ENCODE measurements around the gene MCC. TPM values are rescaled to one million over a fixed set of nuclear protein-coding genes. Genes with fewer than 3 reads are reported as not detected.

MCC gene
- total RNA-seq, 1 donor from 2014 or later, result 20.6 TPM

GRCh38 chr5:113378081-113378480 lies 110.2 kb downstream of the MCC start:
- TF ChIP-seq CTCF (IDR thresholded peaks at IDR 0.05), result no peak
- intact Hi-C loops (cut with DNase I), result no loop called here

GRCh38 chr5:113376640-113377039 lies 111.6 kb downstream of the MCC start:
- Histone ChIP-seq H3K4me3 (no peak overlapping the region), H3K36me3 (no peaks in the 10 kb centered on the region), H3K27ac (no peak overlapping the region), H3K27me3 (ENCODE audit: low read depth) (peaks cover 6% of the 10 kb centered on the region), H3K9me3 (no peaks in the 10 kb centered on the region), H3K4me1 (no peaks in the 10 kb centered on the region)
- no peak for DNase-seq
- intact Hi-C loops (cut with DNase I), result no loop called here
- no peak for TF ChIP-seq CTCF (IDR thresholded peaks at IDR 0.05)
- no peak for ATAC-seq

More at GRCh38 chr5:113378081-113378480, 110.2 kb downstream of the MCC start:
- H3K4me3 ChIP-seq, result no peak overlapping the region
- no peak for DNase-seq
- no peak overlapping the region for H3K27ac ChIP-seq
- H3K4me1 ChIP-seq, result no peaks in the 10 kb centered on the region
- H3K9me3 ChIP-seq, result no peaks in the 10 kb centered on the region
- ATAC-seq, result no peak
- H3K27me3 ChIP-seq (ENCODE audit: low read depth), result peaks cover 6% of the 10 kb centered on the region
- H3K36me3 ChIP-seq, result no peaks in the 10 kb centered on the region

DNA sequence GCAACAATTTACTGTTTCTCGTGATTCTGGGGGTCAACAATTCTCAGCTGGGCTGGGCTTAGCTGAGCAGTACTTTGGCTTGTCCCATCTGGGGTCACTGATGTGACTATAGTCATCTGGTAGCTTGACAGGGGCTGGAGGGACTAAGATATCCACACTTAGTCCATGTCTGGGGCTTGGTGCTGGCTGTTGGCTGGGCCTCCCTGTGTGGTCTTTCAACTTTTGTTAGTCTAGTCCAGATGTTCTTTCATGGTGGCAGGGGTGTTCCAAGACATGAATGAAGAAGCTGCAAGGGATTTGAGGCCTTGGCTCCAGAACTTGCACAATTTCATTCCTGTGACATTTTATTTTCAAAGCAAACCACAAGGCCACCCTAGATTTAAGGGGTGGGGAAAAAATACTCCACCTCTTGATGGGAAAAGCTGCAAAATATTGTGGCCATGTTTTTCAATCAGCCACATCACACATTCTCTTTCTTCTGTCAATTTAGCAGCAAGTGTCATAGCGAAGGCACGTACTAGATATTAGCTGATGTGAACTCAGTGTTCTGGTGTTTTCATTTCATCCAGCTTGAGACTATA lies 112.7 kb downstream of the MCC start:
- Histone ChIP-seq H3K27ac (no peak overlapping the region), H3K36me3 (no peaks in the 10 kb centered on the region), H3K4me1 (no peaks in the 10 kb centered on the region), H3K4me3 (no peak overlapping the region), H3K9me3 (no peaks in the 10 kb centered on the region), H3K27me3 (ENCODE audit: low read depth) (no peaks in the 10 kb centered on the region)
- DNase-seq, result no peak
- no peak for TF ChIP-seq CTCF (IDR thresholded peaks at IDR 0.05)
- no peak for ATAC-seq
- intact Hi-C loops (cut with DNase I), result no loop called here

DNA sequence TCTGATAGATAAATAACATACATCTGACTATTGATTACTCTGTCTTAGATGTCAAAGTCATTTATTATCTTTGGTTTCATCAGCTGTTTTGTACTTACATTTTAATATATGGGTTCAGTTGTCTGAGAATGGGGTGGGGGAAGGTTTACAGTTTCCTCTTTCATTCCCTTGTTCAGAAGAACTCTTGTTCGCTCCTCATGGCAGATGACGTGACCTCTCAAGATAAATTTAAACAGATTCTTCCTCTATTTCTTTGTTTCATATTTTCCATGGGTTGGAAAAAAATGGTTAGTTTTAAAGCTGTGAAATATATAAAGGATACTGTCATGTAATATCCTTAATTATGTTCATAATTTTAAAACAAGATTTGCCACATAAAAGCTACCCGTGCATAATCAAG lies 114.8 kb downstream of the MCC start:
- intact Hi-C loops (cut with DNase I), result no loop called here
- H3K36me3 ChIP-seq, result no peaks in the 10 kb centered on the region
- H3K4me1 ChIP-seq, result no peaks in the 10 kb centered on the region
- ATAC-seq (no peak), DNase-seq (no peak)
- no peak overlapping the region for H3K27ac ChIP-seq
- H3K27me3 ChIP-seq (ENCODE audit: low read depth), result no peaks in the 10 kb centered on the region
- H3K4me3 ChIP-seq, result no peak overlapping the region
- TF ChIP-seq CTCF (IDR thresholded peaks at IDR 0.05), result no peak
- no peaks in the 10 kb centered on the region for H3K9me3 ChIP-seq

DNA sequence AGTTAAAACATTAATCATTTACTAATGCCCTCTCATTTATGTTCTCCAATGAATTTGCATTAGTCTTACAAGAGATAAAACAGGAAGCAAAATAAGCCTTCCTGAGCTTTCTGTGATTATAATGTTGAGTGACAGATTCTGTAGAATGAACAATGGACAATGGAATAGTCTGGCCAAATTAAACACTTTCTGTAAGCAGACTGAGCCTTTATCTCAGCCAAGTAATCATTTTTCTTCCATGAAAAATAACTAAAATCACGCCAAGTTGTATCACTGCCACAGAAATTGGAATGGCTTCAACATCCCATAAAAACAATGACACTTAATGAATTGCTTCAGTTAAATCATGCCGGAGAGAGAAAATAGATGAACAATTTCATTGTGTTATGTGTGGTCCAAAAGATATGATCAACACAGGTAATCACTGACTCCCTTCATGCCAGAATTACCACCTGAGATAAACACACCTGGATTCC lies 116.5 kb downstream of the MCC start:
- Histone ChIP-seq H3K4me1 (no peaks in the 10 kb centered on the region), H3K9me3 (no peaks in the 10 kb centered on the region), H3K4me3 (no peak overlapping the region), H3K27me3 (ENCODE audit: low read depth) (no peaks in the 10 kb centered on the region), H3K27ac (no peak overlapping the region), H3K36me3 (no peaks in the 10 kb centered on the region)
- DNase-seq (no peak), ATAC-seq (no peak)
- intact Hi-C loops (cut with DNase I), result no loop called here
- no peak for TF ChIP-seq CTCF (IDR thresholded peaks at IDR 0.05)
